Motor neuron (in vitro differentiated cells): ENCODE results near the gene COL1A1. TPM values are rescaled to one million over a fixed set of nuclear protein-coding genes. Genes with fewer than 3 reads are reported as not detected.

Source experiments
- ATAC-seq, 8 experiments: fragments of 200-7000 bp; cut with Tn5 transposase; replicated peaks in 6 of 8; 2 replicates each; pipeline ENCODE4 v1.8.0; 2021; ENCODE audit warnings: mild to moderate bottlenecking in 8 of 8, moderate library complexity in 8 of 8
- H3K27ac ChIP-seq, 2 donors: fragments of 250-450 bp; sonication (Bioruptor Pico); 2 replicates each; pipeline ENCODE4 v1.9.0; 2021; ENCODE audit warnings: antibody characterized with exemption in 2 of 2, mild to moderate bottlenecking in 2 of 2, moderate library complexity in 1 of 2
- H3K4me1 ChIP-seq, 2 donors: fragments of 250-450 bp; sonication (Bioruptor Pico); replicated peaks in 1 of 2; 2 replicates each; pipeline ENCODE4 v1.6.1; 2021; ENCODE audit warnings: antibody characterized with exemption in 2 of 2, mild to moderate bottlenecking in 2 of 2, moderate library complexity in 1 of 2
- H3K4me3 ChIP-seq, 5 donors: fragments of 250-450 bp; sonication (Bioruptor Pico); 2 replicates each; pipeline ENCODE4 v1.9.0; 2021; ENCODE audit warnings: antibody characterized with exemption in 5 of 5, mild to moderate bottlenecking in 5 of 5, moderate library complexity in 4 of 5
- WGBS, 10 experiments: fragments of 450-650 bp; shearing (Covaris generic); methylation state at CpG; one replicate each; pipeline ENCODE4 v1.0.0; 2022; 5-methylcytosine and 5-hydroxymethylcytosine counted together
- in situ Hi-C, 9 experiments: fragments of 400-800 bp; cut with MboI; loops; one replicate each; pipeline ENCODE4 v1.15.0; 2021; ENCODE audit warnings: low sequenced_read_pairs in 9 of 9, low pct_unique_long_range_greater_than_20kb in 2 of 9; ENCODE audit not compliant: unreplicated experiment in 9 of 9
- total RNA-seq, 8 experiments: library from RNA; unstranded; fragments of 300-600 nt; gene quantifications; 2 replicates each; pipeline versions ENCODE4 v1.2.3 to v1.2.4, GENCODE V29; 2022

The COL1A1 gene
- total RNA-seq, 8 experiments from 2014 or later, result 0.54 to 614 (median 7.1) TPM

- Histone ChIP-seq H3K27ac (no peak overlapping the region), H3K4me3 (no peak overlapping the region), H3K4me1 (peaks cover 11 to 18% of the 10 kb centered on the region in 2 donors)
- in situ Hi-C loops, result no loop called here
- WGBS, 10 experiments, result 30 to 96% (median 70%) methylated on average over 1 to 7 of the region's 10 CpGs; no CpG with 5 or more reads in 2 of the 10 experiments
- ATAC-seq, result no peak
Observed at GRCh38 chr17:50170662-50171370, 30.6 kb downstream of the COL1A1 start.

- in situ Hi-C loops, result no loop called here
Observed at GRCh38 chr17:50169881-50170459, 31.5 kb downstream of the COL1A1 start.

GRCh38 chr17:50169121-50169764 is 32.2 kb downstream of the COL1A1 start:
- WGBS, 10 experiments, result 0 to 80% (median 10%) methylated on average over 1 to 2 of the region's 14 CpGs; no CpG with 5 or more reads in 4 of the 10 experiments
- in situ Hi-C loops, result no loop called here
- peak; percentile 55 to 79 (median 58) for ATAC-seq

More at GRCh38 chr17:50169881-50170459, 31.5 kb downstream of the COL1A1 start:
- ATAC-seq, result no peak
- Histone ChIP-seq H3K4me1 (peaks cover 11 to 18% of the 10 kb centered on the region in 2 donors), H3K27ac (no peak overlapping the region), H3K4me3 (no peak overlapping the region)
- WGBS, 10 experiments, result 40 to 80% (median 67%) methylated on average over 1 to 3 of the region's 9 CpGs; no CpG with 5 or more reads in 6 of the 10 experiments

GRCh38 chr17:50168319-50168718 is 33.1 kb downstream of the COL1A1 start:
- H3K27ac ChIP-seq, result no peak overlapping the region
- 60 to 100% (median 80%) methylated on average over 1 to 3 of the region's 13 CpGs; no CpG with 5 or more reads in 5 of the 10 experiments for WGBS, 10 experiments
- peaks cover 5 to 12% of the 10 kb centered on the region in 2 donors for H3K4me1 ChIP-seq
- no peak overlapping the region for H3K4me3 ChIP-seq
- in situ Hi-C loops, result no loop called here
- no peak for ATAC-seq

More at GRCh38 chr17:50169121-50169764, 32.2 kb downstream of the COL1A1 start:
- Histone ChIP-seq H3K27ac (no peak overlapping the region), H3K4me1 (peaks cover 11 to 18% of the 10 kb centered on the region in 2 donors), H3K4me3 (no peak overlapping the region)

GRCh38 chr17:50167371-50167770 is 34.1 kb downstream of the COL1A1 start:
- Histone ChIP-seq H3K4me3 (no peak overlapping the region), H3K4me1 (peaks cover under 1 to 3% of the 10 kb centered on the region in 2 donors), H3K27ac (no peak overlapping the region)
- in situ Hi-C loops, result no loop called here
- WGBS, 10 experiments, result 67% methylated on average over 1 of the region's 19 CpGs; no CpG with 5 or more reads in 9 of the 10 experiments
- ATAC-seq, result no peak

- ATAC-seq, result no peak
- in situ Hi-C loops, result no loop called here
- no peak overlapping the region for H3K27ac ChIP-seq
- 33 to 100% (median 89%) methylated on average over 1 to 4 of the region's 7 CpGs; no CpG with 5 or more reads in 7 of the 10 experiments for WGBS, 10 experiments
- H3K4me3 ChIP-seq, result no peak overlapping the region
- peaks cover 4 to 6% of the 10 kb centered on the region in 2 donors for H3K4me1 ChIP-seq
Observed at GRCh38 chr17:50166518-50167181, 34.8 kb downstream of the COL1A1 start.

GRCh38 chr17:50165867-50166517 is 35.4 kb downstream of the COL1A1 start, which contains the start of gene SGCA:
SGCA (plus strand) TSS chr17:50166005; CDS start chr17:50166041, 36 bp downstream.
- peaks cover 5 to 6% of the 10 kb centered on the region in 2 donors for H3K4me1 ChIP-seq
- peak in 2 of 8 experiments; percentile 4 to 7 for ATAC-seq
- H3K27ac ChIP-seq, result no peak within 1 kb of the TSS
- H3K4me3 ChIP-seq, result no peak within 1 kb of the TSS
- WGBS, 10 experiments, result 40 to 64% methylated on average over 2 of the region's 15 CpGs; no CpG with 5 or more reads in 8 of the 10 experiments
- in situ Hi-C loops, result no loop called here

- ATAC-seq, result no peak
- in situ Hi-C loops, result no loop called here
- H3K27ac ChIP-seq, result no peak overlapping the region
- H3K4me1 ChIP-seq, result peaks cover 5 to 10% of the 10 kb centered on the region in 2 donors
- 29 to 84% (median 67%) methylated on average over 1 to 3 of the region's 3 CpGs; no CpG with 5 or more reads in 5 of the 10 experiments for WGBS, 10 experiments
- no peak overlapping the region for H3K4me3 ChIP-seq
Observed at GRCh38 chr17:50165466-50165865, 36.0 kb downstream of the COL1A1 start.

GRCh38 chr17:50165066-50165465 is 36.4 kb downstream of the COL1A1 start:
- WGBS, 10 experiments, result 52 to 90% (median 84%) methylated on average over 2 to 4 of the region's 9 CpGs; no CpG with 5 or more reads in 6 of the 10 experiments
- Histone ChIP-seq H3K4me3 (no peak overlapping the region), H3K27ac (no peak overlapping the region), H3K4me1 (peaks cover 5 to 14% of the 10 kb centered on the region in 2 donors)
- ATAC-seq, result no peak
- in situ Hi-C loops, result no loop called here

- no peak for ATAC-seq
- peaks cover 5 to 18% of the 10 kb centered on the region in 2 donors for H3K4me1 ChIP-seq
- no peak overlapping the region for H3K27ac ChIP-seq
- H3K4me3 ChIP-seq, result no peak overlapping the region
- in situ Hi-C loops, result no loop called here
- 80 to 100% (median 100%) methylated on average over 1 of the region's 2 CpGs; no CpG with 5 or more reads in 4 of the 10 experiments for WGBS, 10 experiments
Observed at GRCh38 chr17:50164697-50164988, 36.8 kb downstream of the COL1A1 start.

- ATAC-seq, result no peak
- H3K4me3 ChIP-seq, result no peak overlapping the region
- in situ Hi-C loops, result no loop called here
- H3K4me1 ChIP-seq, result peaks cover 5 to 18% of the 10 kb centered on the region in 2 donors
- H3K27ac ChIP-seq, result no peak overlapping the region
- WGBS, 10 experiments, result 64 to 100% (median 83%) methylated on average over 1 to 4 of the region's 11 CpGs; no CpG with 5 or more reads in 4 of the 10 experiments
Observed at GRCh38 chr17:50163843-50164696, 37.4 kb downstream of the COL1A1 start.
